Right renal cortex interstitium (tissue), 3 donors: ENCODE measurements around the gene ARID1A. TPM values are rescaled to one million over a fixed set of nuclear protein-coding genes. Genes with fewer than 3 reads are reported as not detected.
A peak's percentile ranks its signal among the peaks of the same experiment; 100 is the strongest.

ENCODE experiments used
- DNase-seq, 3 donors: peaks; one replicate each; pipeline ENCODE4 v3.0.0-alpha.2; 2013; ENCODE audit warnings: low read depth in 3 of 3, low spot score in 2 of 3
- polyA plus RNA-seq, 3 donors: library from polyadenylated mRNA; unstranded; fragments of 120-200 nt; gene quantifications; one replicate each; pipeline ENCODE4 v1.2.1, GENCODE V29; 2013; ENCODE audit not compliant: insufficient read length in 3 of 3

ARID1A gene
- polyA plus RNA-seq, 3 donors, result 85.3 to 89.6 (median 88.3) TPM

GRCh38 chr1:26822737-26823395 lies 127.1 kb downstream of the ARID1A start:
- DNase-seq, result no peak

- no peak for DNase-seq
Measured at GRCh38 chr1:26824731-26825130, 128.9 kb downstream of the ARID1A start.

GRCh38 chr1:26826261-26827105 lies 130.7 kb downstream of the ARID1A start, which contains the start of gene ZDHHC18:
ZDHHC18 (plus strand) TSS chr1:26826688; CDS start chr1:26826805, 117 bp downstream.
- DNase-seq, result peak in 2 of 3 donors; percentile 31 to 40

GRCh38 chr1:26827106-26827604 lies 131.3 kb downstream of the ARID1A start:
- DNase-seq, result no peak

GRCh38 chr1:26827663-26828062 lies 131.8 kb downstream of the ARID1A start:
- no peak for DNase-seq

- DNase-seq, result no peak
Measured at GRCh38 chr1:26828411-26828991, 132.7 kb downstream of the ARID1A start.

GRCh38 chr1:26829184-26829911 lies 133.5 kb downstream of the ARID1A start:
- DNase-seq, result no peak

- no peak for DNase-seq
Measured at GRCh38 chr1:26831059-26831458, 135.2 kb downstream of the ARID1A start.

Other genes with a start within 250 kb of the ARID1A start
- 1,000 to 10,000 TPM; 1,175 to 1,202 (median 1,200) TPM for gene HMGN2, start 223.6 kb upstream of the ARID1A start, polyA plus RNA-seq
- gene RPS6KA1, start 166.3 kb upstream of the ARID1A start, polyA plus RNA-seq, result 10 to 100 TPM; 19.8 to 22.9 (median 21.6) TPM
- gene PIGV, start 91.9 kb downstream of the ARID1A start, polyA plus RNA-seq, result 10 to 100 TPM; 17.7 to 19.9 (median 19.2) TPM
- 10 to 100 TPM; 18.6 to 19.3 (median 19.0) TPM for gene ZDHHC18, start 130.7 kb downstream of the ARID1A start, polyA plus RNA-seq
- under 1 TPM; 0.28 to 0.75 (median 0.46) TPM for gene SFN, start 167.1 kb downstream of the ARID1A start, polyA plus RNA-seq
- gene GPN2, start 194.3 kb downstream of the ARID1A start, polyA plus RNA-seq, result 10 to 100 TPM; 26.4 to 27.4 (median 27.0) TPM
- gene GPATCH3, start 204.5 kb downstream of the ARID1A start, polyA plus RNA-seq, result 10 to 100 TPM; 14.1 to 15.5 (median 15.2) TPM
- gene NR0B2, start 218.0 kb downstream of the ARID1A start, polyA plus RNA-seq, result 1 to 10 TPM; 1.2 to 1.6 (median 1.3) TPM
- gene NUDC, start 225.7 kb downstream of the ARID1A start, polyA plus RNA-seq, result 10 to 100 TPM; 84.6 to 93.0 (median 92.7) TPM